HL-60 (cell line): ENCODE data around the gene ARAP3.

Experiments
- DNase-seq, 2 experiments: peaks; one replicate each; pipeline ENCODE4 v3.0.0-alpha.2; 2010 to 2020; ENCODE audit warnings: low read depth in 1 of 2, low spot score in 1 of 2
- H3K27ac ChIP-seq: fragments of 250-450 bp; sonication (Bioruptor Pico); replicated peaks from 2 replicates; pipeline ENCODE4 v1.5.1; 2020; ENCODE audit warnings: mild to moderate bottlenecking, moderate library complexity
- H3K27me3 ChIP-seq: fragments of 250-450 bp; sonication (Bioruptor Pico); 2 replicates; pipeline ENCODE4 v1.5.1; 2021; ENCODE audit warnings: mild to moderate bottlenecking, moderate library complexity; ENCODE audit not compliant: insufficient read depth, poor library complexity, severe bottlenecking
- H3K4me3 ChIP-seq: replicated peaks from 2 replicates; pipeline ENCODE4 v1.5.1; 2011; ENCODE audit warnings: mild to moderate bottlenecking, control low read depth, low read length; ENCODE audit not compliant: insufficient read depth
- GABPA ChIP-seq: IDR thresholded peaks from 2 replicates; pipeline ENCODE4 v1.6.1; 2012; ENCODE audit warnings: low read depth
- POLR2AphosphoS5 ChIP-seq: IDR thresholded peaks from 2 replicates; pipeline ENCODE4 v1.6.1; 2012; ENCODE audit warnings: low read depth
- SPI1 ChIP-seq: IDR thresholded peaks from 2 replicates; pipeline ENCODE4 v1.6.1; 2012; ENCODE audit warnings: low read depth, mild to moderate bottlenecking, borderline replicate concordance
- TF ChIP-seq, protein P1 (sequence below): IDR thresholded peaks from one replicate; pipeline ENCODE4 v1.5.1; 2011; ENCODE audit warnings: low read length, control low read depth, inconsistent platforms; ENCODE audit not compliant: insufficient read depth
- TF ChIP-seq, protein P2 (sequence below): IDR thresholded peaks from 2 replicates; pipeline ENCODE4 v1.6.1; 2012; ENCODE audit warnings: low read depth; ENCODE audit not compliant: insufficient replicate concordance

Gene ARAP3

DNA sequence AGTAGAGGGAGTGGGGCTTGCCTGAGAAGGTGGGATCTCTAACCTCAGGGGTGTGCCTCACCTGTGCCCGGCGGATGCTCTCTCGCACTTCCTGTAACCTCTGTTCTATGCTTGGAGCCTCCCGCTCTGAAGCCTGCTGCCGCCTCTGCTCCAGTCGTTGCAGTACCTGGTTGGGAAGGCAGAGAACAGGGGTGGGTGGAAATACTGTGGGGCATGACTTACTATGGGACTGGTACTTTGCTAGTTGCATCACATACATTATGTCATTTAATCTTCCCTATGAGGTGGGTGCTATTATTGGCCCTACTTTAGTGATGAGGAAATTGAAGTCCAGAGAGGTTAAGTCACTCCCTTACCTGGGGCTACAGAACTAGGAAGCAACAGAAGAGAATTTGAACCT, 36.0 kb downstream of the ARAP3 start:
- Histone ChIP-seq H3K27me3 (no peaks in the 10 kb centered on the region), H3K27ac (no peak overlapping the region), H3K4me3 (no peak overlapping the region)
- TF ChIP-seq, protein P1, sequence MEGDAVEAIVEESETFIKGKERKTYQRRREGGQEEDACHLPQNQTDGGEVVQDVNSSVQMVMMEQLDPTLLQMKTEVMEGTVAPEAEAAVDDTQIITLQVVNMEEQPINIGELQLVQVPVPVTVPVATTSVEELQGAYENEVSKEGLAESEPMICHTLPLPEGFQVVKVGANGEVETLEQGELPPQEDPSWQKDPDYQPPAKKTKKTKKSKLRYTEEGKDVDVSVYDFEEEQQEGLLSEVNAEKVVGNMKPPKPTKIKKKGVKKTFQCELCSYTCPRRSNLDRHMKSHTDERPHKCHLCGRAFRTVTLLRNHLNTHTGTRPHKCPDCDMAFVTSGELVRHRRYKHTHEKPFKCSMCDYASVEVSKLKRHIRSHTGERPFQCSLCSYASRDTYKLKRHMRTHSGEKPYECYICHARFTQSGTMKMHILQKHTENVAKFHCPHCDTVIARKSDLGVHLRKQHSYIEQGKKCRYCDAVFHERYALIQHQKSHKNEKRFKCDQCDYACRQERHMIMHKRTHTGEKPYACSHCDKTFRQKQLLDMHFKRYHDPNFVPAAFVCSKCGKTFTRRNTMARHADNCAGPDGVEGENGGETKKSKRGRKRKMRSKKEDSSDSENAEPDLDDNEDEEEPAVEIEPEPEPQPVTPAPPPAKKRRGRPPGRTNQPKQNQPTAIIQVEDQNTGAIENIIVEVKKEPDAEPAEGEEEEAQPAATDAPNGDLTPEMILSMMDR: no peak
- TF ChIP-seq POLR2AphosphoS5: no peak
- no peak for TF ChIP-seq GABPA
- TF ChIP-seq, protein P2, sequence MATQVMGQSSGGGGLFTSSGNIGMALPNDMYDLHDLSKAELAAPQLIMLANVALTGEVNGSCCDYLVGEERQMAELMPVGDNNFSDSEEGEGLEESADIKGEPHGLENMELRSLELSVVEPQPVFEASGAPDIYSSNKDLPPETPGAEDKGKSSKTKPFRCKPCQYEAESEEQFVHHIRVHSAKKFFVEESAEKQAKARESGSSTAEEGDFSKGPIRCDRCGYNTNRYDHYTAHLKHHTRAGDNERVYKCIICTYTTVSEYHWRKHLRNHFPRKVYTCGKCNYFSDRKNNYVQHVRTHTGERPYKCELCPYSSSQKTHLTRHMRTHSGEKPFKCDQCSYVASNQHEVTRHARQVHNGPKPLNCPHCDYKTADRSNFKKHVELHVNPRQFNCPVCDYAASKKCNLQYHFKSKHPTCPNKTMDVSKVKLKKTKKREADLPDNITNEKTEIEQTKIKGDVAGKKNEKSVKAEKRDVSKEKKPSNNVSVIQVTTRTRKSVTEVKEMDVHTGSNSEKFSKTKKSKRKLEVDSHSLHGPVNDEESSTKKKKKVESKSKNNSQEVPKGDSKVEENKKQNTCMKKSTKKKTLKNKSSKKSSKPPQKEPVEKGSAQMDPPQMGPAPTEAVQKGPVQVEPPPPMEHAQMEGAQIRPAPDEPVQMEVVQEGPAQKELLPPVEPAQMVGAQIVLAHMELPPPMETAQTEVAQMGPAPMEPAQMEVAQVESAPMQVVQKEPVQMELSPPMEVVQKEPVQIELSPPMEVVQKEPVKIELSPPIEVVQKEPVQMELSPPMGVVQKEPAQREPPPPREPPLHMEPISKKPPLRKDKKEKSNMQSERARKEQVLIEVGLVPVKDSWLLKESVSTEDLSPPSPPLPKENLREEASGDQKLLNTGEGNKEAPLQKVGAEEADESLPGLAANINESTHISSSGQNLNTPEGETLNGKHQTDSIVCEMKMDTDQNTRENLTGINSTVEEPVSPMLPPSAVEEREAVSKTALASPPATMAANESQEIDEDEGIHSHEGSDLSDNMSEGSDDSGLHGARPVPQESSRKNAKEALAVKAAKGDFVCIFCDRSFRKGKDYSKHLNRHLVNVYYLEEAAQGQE: no peak
- TF ChIP-seq SPI1: no peak
- no peak for DNase-seq

DNA sequence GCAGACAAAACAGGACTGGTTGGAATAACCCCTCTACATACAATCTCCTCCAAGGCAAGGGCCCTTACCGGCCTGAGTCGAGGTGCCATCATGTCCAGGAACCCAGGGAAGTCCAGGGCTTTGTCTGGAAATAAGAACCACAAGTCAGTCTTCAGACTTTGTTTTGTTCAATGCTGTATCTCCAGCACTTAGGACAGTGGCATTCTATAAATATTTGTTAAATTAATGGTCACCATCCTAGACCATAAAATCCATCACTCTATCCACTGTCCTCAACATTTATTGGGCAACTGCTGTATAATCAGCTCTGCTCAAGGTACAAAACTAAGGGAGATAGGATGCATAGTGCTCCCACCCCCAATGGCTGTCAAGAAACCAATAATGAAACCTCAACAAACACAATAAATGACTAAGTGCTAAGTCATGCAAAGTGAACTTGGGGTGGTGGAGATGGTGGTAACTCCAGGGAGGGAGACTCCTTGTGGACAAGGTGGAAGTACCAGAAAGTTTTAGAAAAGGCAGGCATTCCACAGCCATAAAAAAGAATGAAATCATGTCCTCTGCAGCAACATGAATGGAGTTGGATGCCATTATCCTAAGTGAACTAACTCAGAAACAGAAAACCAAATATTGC, 40.3 kb downstream of the ARAP3 start:
- H3K27ac ChIP-seq: no peak overlapping the region
- DNase-seq: no peak
- no peak overlapping the region for H3K4me3 ChIP-seq
- H3K27me3 ChIP-seq: no peaks in the 10 kb centered on the region
- TF ChIP-seq, protein P1: no peak
- TF ChIP-seq, protein P2: no peak
- no peak for TF ChIP-seq GABPA
- no peak for TF ChIP-seq POLR2AphosphoS5
- TF ChIP-seq SPI1: no peak

DNA sequence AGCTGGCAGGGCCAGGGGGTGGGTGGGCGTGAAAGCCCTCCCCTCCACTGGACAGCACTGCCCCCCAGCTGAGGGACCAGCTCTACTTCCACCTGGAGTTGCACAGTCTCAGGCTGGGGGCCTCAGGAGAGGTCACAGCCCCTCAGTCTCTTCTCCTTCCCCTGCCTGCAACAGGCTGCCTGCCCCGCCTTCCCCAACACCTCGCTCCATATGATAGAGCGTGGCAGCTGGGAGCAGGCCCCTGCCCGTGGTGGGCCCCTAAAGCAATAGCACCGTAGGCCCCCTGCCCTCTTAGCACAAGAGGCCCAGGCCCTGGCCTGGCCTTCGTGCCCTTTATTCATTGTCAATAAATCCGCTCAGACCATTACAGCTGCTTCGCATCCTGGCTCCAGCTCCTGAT, 41.3 kb downstream of the ARAP3 start:
- Histone ChIP-seq H3K4me3 (no peak overlapping the region), H3K27ac (no peak overlapping the region)
- DNase-seq: no peak

More for the DNA sequence above, 41.3 kb downstream of the ARAP3 start:
- TF ChIP-seq SPI1: no peak
- TF ChIP-seq, protein P2: no peak
- TF ChIP-seq, protein P1: no peak
- no peak for TF ChIP-seq GABPA
- no peak for TF ChIP-seq POLR2AphosphoS5
- no peaks in the 10 kb centered on the region for H3K27me3 ChIP-seq
